ENCODE results near the gene AUH. TPM values are rescaled to one million over a fixed set of nuclear protein-coding genes. Genes with fewer than 3 reads are reported as not detected.

Gene AUH
- total RNA-seq, 1 experiment from 2014 or later: 29.2 TPM

- no peaks in the 10 kb centered on the region for H4K20me1 ChIP-seq (ENCODE audit: insufficient read depth, low read depth, low read length)
- H3K79me2 ChIP-seq (ENCODE audit: low read length): no peaks in the 10 kb centered on the region
- no peak overlapping the region for H3K4me2 ChIP-seq (ENCODE audit: low read depth, low read length, poor library complexity, severe bottlenecking)
- H3K9me2 ChIP-seq (replicated peaks; ENCODE audit: insufficient read depth, low read length): no peaks in the 10 kb centered on the region
- H3K27me3 ChIP-seq (ENCODE audit: low read length): no peaks in the 10 kb centered on the region
- no peak overlapping the region for H3K9ac ChIP-seq (ENCODE audit: low read length)
- H2AFZ ChIP-seq (ENCODE audit: low read length): no peak overlapping the region
- no peak overlapping the region for H3K27ac ChIP-seq (ENCODE audit: low read length)
- H3K9me3 ChIP-seq (ENCODE audit: low read length): peaks cover 11% of the 10 kb centered on the region
- no peaks in the 10 kb centered on the region for H3K4me1 ChIP-seq (ENCODE audit: low read length)
- no peak for DNase-seq
- H3K4me3 ChIP-seq (ENCODE audit: low read length): no peak overlapping the region
- H3K36me3 ChIP-seq (ENCODE audit: insufficient read depth, low read length): no peaks in the 10 kb centered on the region
These were observed 186.9 kb downstream of the AUH start for GRCh38 chr9:91174772-91175171.

- peaks cover 11% of the 10 kb centered on the region for H3K9me3 ChIP-seq (ENCODE audit: low read length)
- no peak overlapping the region for H3K9ac ChIP-seq (ENCODE audit: low read length)
- no peaks in the 10 kb centered on the region for H3K9me2 ChIP-seq (replicated peaks; ENCODE audit: insufficient read depth, low read length)
- no peaks in the 10 kb centered on the region for H3K36me3 ChIP-seq (ENCODE audit: insufficient read depth, low read length)
- no peaks in the 10 kb centered on the region for H3K27me3 ChIP-seq (ENCODE audit: low read length)
- no peak overlapping the region for H2AFZ ChIP-seq (ENCODE audit: low read length)
- no peak for DNase-seq
- no peak overlapping the region for H3K27ac ChIP-seq (ENCODE audit: low read length)
- H4K20me1 ChIP-seq (ENCODE audit: insufficient read depth, low read depth, low read length): no peaks in the 10 kb centered on the region
- H3K4me1 ChIP-seq (ENCODE audit: low read length): no peaks in the 10 kb centered on the region
- H3K79me2 ChIP-seq (ENCODE audit: low read length): no peaks in the 10 kb centered on the region
- H3K4me3 ChIP-seq (ENCODE audit: low read length): no peak overlapping the region
- H3K4me2 ChIP-seq (ENCODE audit: low read depth, low read length, poor library complexity, severe bottlenecking): no peak overlapping the region
These were observed 189.4 kb downstream of the AUH start for GRCh38 chr9:91172329-91172728.

- no peaks in the 10 kb centered on the region for H3K79me2 ChIP-seq (ENCODE audit: low read length)
- H3K9me2 ChIP-seq (replicated peaks; ENCODE audit: insufficient read depth, low read length): no peaks in the 10 kb centered on the region
- no peaks in the 10 kb centered on the region for H3K27me3 ChIP-seq (ENCODE audit: low read length)
- no peaks in the 10 kb centered on the region for H3K4me1 ChIP-seq (ENCODE audit: low read length)
- H3K27ac ChIP-seq (ENCODE audit: low read length): no peak overlapping the region
- no peak overlapping the region for H3K9ac ChIP-seq (ENCODE audit: low read length)
- no peak overlapping the region for H3K4me2 ChIP-seq (ENCODE audit: low read depth, low read length, poor library complexity, severe bottlenecking)
- DNase-seq: no peak
- H3K9me3 ChIP-seq (ENCODE audit: low read length): peaks cover 11% of the 10 kb centered on the region
- H3K36me3 ChIP-seq (ENCODE audit: insufficient read depth, low read length): no peaks in the 10 kb centered on the region
- H4K20me1 ChIP-seq (ENCODE audit: insufficient read depth, low read depth, low read length): no peaks in the 10 kb centered on the region
- H2AFZ ChIP-seq (ENCODE audit: low read length): no peak overlapping the region
- H3K4me3 ChIP-seq (ENCODE audit: low read length): no peak overlapping the region
These were observed 190.8 kb downstream of the AUH start for GRCh38 chr9:91170951-91171350.

DNA sequence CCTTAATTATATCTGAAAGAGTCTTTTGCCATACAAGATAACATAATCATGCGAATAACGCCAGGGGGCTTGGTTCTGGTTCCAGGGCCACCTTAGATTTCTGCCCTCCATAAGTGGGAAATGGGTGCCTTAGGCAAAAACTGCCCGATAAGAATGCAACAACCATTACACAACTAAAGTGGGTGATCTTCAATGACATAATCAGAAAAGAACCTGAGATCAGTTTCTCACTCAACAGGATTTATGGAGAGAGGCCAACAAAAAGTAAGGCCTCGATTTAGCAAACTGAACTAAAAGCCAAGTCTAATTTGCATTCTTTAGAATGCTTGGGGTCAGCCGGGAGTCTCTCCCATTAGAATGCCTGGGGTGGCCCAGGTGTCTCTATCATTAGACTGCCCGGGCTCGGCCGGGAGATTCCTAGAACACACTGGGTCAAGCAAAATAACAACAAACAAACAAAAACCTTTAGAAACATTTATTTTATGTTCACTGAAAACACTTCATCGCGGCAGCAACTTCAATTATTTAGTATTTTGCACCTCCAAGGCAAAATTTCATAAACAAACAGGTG is 194.8 kb downstream of the AUH start:
- Histone ChIP-seq H3K79me2 (ENCODE audit: low read length) (no peaks in the 10 kb centered on the region), H3K9me3 (ENCODE audit: low read length) (peaks cover 11% of the 10 kb centered on the region), H3K9me2 (replicated peaks; ENCODE audit: insufficient read depth, low read length) (no peaks in the 10 kb centered on the region), H3K4me1 (ENCODE audit: low read length) (no peaks in the 10 kb centered on the region), H2AFZ (ENCODE audit: low read length) (no peak overlapping the region), H4K20me1 (ENCODE audit: insufficient read depth, low read depth, low read length) (no peaks in the 10 kb centered on the region), H3K9ac (ENCODE audit: low read length) (no peak overlapping the region), H3K27me3 (ENCODE audit: low read length) (no peaks in the 10 kb centered on the region), H3K4me2 (ENCODE audit: low read depth, low read length, poor library complexity, severe bottlenecking) (no peak overlapping the region), H3K27ac (ENCODE audit: low read length) (no peak overlapping the region), H3K36me3 (ENCODE audit: insufficient read depth, low read length) (no peaks in the 10 kb centered on the region), H3K4me3 (ENCODE audit: low read length) (no peak overlapping the region)
- no peak for DNase-seq

- H2AFZ ChIP-seq (ENCODE audit: low read length): no peak overlapping the region
- no peak overlapping the region for H3K27ac ChIP-seq (ENCODE audit: low read length)
These were observed 196.8 kb downstream of the AUH start for GRCh38 chr9:91164724-91165520.

More at GRCh38 chr9:91164724-91165520, 196.8 kb downstream of the AUH start:
- Histone ChIP-seq H3K9ac (ENCODE audit: low read length) (no peak overlapping the region), H3K4me1 (ENCODE audit: low read length) (no peaks in the 10 kb centered on the region), H3K4me3 (ENCODE audit: low read length) (no peak overlapping the region), H4K20me1 (ENCODE audit: insufficient read depth, low read depth, low read length) (no peaks in the 10 kb centered on the region), H3K9me2 (replicated peaks; ENCODE audit: insufficient read depth, low read length) (no peaks in the 10 kb centered on the region), H3K4me2 (ENCODE audit: low read depth, low read length, poor library complexity, severe bottlenecking) (no peak overlapping the region), H3K79me2 (ENCODE audit: low read length) (no peaks in the 10 kb centered on the region), H3K27me3 (ENCODE audit: low read length) (no peaks in the 10 kb centered on the region), H3K36me3 (ENCODE audit: insufficient read depth, low read length) (no peaks in the 10 kb centered on the region), H3K9me3 (ENCODE audit: low read length) (no peaks in the 10 kb centered on the region)
- no peak for DNase-seq

Other genes with a start within 250 kb of the AUH start
- 1.9 and 4.1 TPM in 2 replicates for gene NFIL3, start 61.9 kb upstream of the AUH start, total RNA-seq (2014; rRNA removed; shearing (Covaris generic); ENCODE audit: low replicate concordance)

Data from Karpas-422 (cell line).